NCI-H510A (cell line): Measurements from ENCODE around the gene PNPLA5.

ENCODE experiments used
- DNase-seq: peaks from one replicate; lab custom pipeline; 2025; lab: John Stamatoyannopoulos, UW

The PNPLA5 gene

GRCh38 chr22:43854786-43855271, 37.0 kb downstream of the PNPLA5 start:
- DNase-seq, result no peak

- DNase-seq, result no peak
These were observed 37.6 kb downstream of the PNPLA5 start for GRCh38 chr22:43854121-43854785.

- no peak for DNase-seq
These were observed 38.4 kb downstream of the PNPLA5 start for GRCh38 chr22:43853328-43853931.

- no peak for DNase-seq
These were observed 39.1 kb downstream of the PNPLA5 start for GRCh38 chr22:43852573-43853327.

- no peak for DNase-seq
These were observed 39.9 kb downstream of the PNPLA5 start for GRCh38 chr22:43851979-43852307.

GRCh38 chr22:43851058-43851978, 40.5 kb downstream of the PNPLA5 start:
- no peak for DNase-seq

- no peak for DNase-seq
These were observed 41.3 kb downstream of the PNPLA5 start for GRCh38 chr22:43850529-43850928.

GRCh38 chr22:43849731-43850130, 42.1 kb downstream of the PNPLA5 start:
- DNase-seq, result no peak

- DNase-seq, result peak; percentile 64
These were observed 43.2 kb downstream of the PNPLA5 start for GRCh38 chr22:43848366-43849171.

- no peak for DNase-seq
These were observed 44.2 kb downstream of the PNPLA5 start for GRCh38 chr22:43847376-43848289.

GRCh38 chr22:43846966-43847365, 44.8 kb downstream of the PNPLA5 start:
- DNase-seq, result no peak

- DNase-seq, result no peak
These were observed 45.8 kb downstream of the PNPLA5 start for GRCh38 chr22:43845981-43846380.

- no peak for DNase-seq
These were observed 47.0 kb downstream of the PNPLA5 start for GRCh38 chr22:43844560-43845545.

- no peak for DNase-seq
These were observed 47.9 kb downstream of the PNPLA5 start for GRCh38 chr22:43843783-43844530.

- DNase-seq, result no peak
These were observed 50.1 kb downstream of the PNPLA5 start for GRCh38 chr22:43841742-43842141.

GRCh38 chr22:43840851-43841250, 51.0 kb downstream of the PNPLA5 start:
- DNase-seq, result no peak

GRCh38 chr22:43840431-43840830, 51.4 kb downstream of the PNPLA5 start:
- DNase-seq, result no peak

GRCh38 chr22:43839781-43840180, 52.0 kb downstream of the PNPLA5 start:
- no peak for DNase-seq
